Left ventricle myocardium inferior (tissue), 1 donor: ENCODE data around the gene RMC1. TPM values are rescaled to one million over a fixed set of nuclear protein-coding genes. Genes with fewer than 3 reads are reported as not detected.
"Not testable (repeated sequence)": the region's sequence is repeated elsewhere in the genome, so short reads cannot be mapped to it uniquely, and the experiment has no call there.

Source experiments
- DNase-seq: peaks from one replicate; pipeline ENCODE4 v3.0.0-alpha.2; 2020
- H3K27ac ChIP-seq: fragments of 200-600 bp; replicated peaks from 2 replicates; pipeline ENCODE4 v1.8.0; 2021
- H3K27me3 ChIP-seq: fragments of 200-600 bp; 2 replicates; pipeline ENCODE4 v1.8.0; 2021; ENCODE audit warnings: low read depth
- H3K36me3 ChIP-seq: fragments of 200-600 bp; 2 replicates; pipeline ENCODE4 v1.8.0; 2021
- H3K4me1 ChIP-seq: fragments of 200-600 bp; 2 replicates; pipeline ENCODE4 v1.8.0; 2021
- H3K4me3 ChIP-seq: fragments of 200-600 bp; 2 replicates; pipeline ENCODE4 v1.8.0; 2021; ENCODE audit warnings: mild to moderate bottlenecking, moderate library complexity
- H3K9me3 ChIP-seq: fragments of 200-600 bp; replicated peaks from 2 replicates; pipeline ENCODE4 v1.8.0; 2021
- intact Hi-C: fragments of 100-400 bp; cut with micrococcal nuclease; formaldehyde crosslinking; loops from one replicate; pipeline ENCODE4 v1.11.0; 2022
- total RNA-seq: library from RNA; stranded (reverse); fragmentation: NEBNext Ultra II Directional; extraction: Animal tissue kit (Norgen Biotek cat#: 25700); gene quantifications from one replicate; pipeline ENCODE4 v1.2.1, GENCODE V29; 2021
- TF ChIP-seq, protein P1 (sequence below): fragments of 200-600 bp; IDR thresholded peaks from 2 replicates; pipeline ENCODE4 v1.8.0; 2021; ENCODE audit warnings: antibody characterized with exemption, mild to moderate bottlenecking, borderline replicate concordance
- donor health status: DM: no; HTN: yes; CAD: no; lungs with severe emphysema.

Gene RMC1
- total RNA-seq, 1 donor from 2014 or later, result 14.7 TPM

DNA sequence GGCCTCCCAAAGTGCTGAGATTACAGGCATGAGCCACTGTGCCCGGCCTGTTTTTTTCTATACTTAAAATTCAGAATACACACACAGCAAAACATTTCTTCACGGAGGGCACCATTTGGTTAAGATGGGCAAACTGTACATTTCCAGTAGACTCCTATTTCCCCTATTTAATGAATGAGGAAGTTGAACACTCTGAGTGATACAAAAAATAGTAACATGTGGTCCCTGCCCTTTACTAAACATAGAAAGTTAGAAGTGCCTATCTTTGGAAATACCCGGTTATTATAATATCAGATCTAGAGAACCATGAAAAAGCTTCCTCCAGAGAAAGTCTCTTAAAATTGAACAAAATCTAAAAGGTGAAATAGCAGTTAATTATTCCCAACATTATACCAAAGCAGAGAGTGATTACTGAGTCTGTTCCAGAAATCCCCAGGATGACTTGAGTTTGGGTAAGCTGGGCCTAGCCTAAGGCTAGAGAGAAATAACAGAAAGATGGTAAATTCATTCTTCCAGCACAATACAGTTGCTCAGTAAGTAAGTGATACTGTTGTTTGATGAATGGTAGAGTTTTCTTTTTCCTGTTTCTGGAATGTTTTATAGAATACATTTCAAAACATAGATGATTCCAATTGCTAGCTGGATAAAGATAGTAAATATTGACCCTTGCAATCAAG, 23.3 kb upstream of the RMC1 start:
- H3K36me3 ChIP-seq, result peaks cover 86% of the 10 kb centered on the region

DNA sequence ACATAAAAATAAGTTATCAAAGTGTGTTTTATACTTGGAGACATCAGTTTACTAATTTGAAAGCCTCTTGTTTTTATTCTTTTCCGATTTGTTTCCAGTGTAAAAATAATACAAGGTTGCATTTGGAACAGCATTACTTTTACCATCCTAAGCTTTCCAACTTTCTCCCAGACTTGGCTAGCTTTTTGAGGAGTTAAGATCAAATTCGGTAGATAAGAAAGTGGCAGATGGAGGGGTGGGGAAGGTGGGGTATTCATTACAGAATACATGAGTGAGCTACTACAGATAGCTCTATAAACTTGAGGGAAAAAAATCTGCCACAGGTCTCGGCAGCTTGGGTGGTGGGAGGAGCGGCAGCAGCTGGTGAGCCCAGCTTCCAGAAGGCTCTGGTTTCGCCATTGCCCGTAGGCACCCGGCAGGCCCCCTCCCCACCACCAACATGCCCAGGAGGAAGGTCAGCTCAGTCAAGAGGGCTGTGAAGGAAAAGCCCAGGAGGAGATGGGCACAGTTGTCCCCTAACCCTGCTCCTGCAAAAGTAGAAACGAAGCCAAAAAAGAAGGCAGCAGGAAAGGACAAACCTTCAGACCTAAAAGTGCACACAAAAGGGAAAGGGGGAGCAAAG, 18.6 kb upstream of the RMC1 start:
- TF ChIP-seq, protein P1, sequence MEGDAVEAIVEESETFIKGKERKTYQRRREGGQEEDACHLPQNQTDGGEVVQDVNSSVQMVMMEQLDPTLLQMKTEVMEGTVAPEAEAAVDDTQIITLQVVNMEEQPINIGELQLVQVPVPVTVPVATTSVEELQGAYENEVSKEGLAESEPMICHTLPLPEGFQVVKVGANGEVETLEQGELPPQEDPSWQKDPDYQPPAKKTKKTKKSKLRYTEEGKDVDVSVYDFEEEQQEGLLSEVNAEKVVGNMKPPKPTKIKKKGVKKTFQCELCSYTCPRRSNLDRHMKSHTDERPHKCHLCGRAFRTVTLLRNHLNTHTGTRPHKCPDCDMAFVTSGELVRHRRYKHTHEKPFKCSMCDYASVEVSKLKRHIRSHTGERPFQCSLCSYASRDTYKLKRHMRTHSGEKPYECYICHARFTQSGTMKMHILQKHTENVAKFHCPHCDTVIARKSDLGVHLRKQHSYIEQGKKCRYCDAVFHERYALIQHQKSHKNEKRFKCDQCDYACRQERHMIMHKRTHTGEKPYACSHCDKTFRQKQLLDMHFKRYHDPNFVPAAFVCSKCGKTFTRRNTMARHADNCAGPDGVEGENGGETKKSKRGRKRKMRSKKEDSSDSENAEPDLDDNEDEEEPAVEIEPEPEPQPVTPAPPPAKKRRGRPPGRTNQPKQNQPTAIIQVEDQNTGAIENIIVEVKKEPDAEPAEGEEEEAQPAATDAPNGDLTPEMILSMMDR, result no peak
- intact Hi-C loops, result no loop called here
- peaks cover 5% of the 10 kb centered on the region for H3K4me1 ChIP-seq
- no peaks in the 10 kb centered on the region for H3K9me3 ChIP-seq
- H3K27ac ChIP-seq, result no peak overlapping the region
- H3K36me3 ChIP-seq, result peaks cover 38% of the 10 kb centered on the region
- no peak overlapping the region for H3K4me3 ChIP-seq
- H3K27me3 ChIP-seq, result no peaks in the 10 kb centered on the region
- no peak for DNase-seq

More for the DNA sequence above, 23.3 kb upstream of the RMC1 start:
- intact Hi-C loops, result no loop called here
- H3K27ac ChIP-seq, result no peak overlapping the region
- no peaks in the 10 kb centered on the region for H3K4me1 ChIP-seq
- no peaks in the 10 kb centered on the region for H3K9me3 ChIP-seq
- H3K4me3 ChIP-seq, result no peak overlapping the region
- TF ChIP-seq, protein P1, result no peak
- no peak for DNase-seq
- no peaks in the 10 kb centered on the region for H3K27me3 ChIP-seq

DNA sequence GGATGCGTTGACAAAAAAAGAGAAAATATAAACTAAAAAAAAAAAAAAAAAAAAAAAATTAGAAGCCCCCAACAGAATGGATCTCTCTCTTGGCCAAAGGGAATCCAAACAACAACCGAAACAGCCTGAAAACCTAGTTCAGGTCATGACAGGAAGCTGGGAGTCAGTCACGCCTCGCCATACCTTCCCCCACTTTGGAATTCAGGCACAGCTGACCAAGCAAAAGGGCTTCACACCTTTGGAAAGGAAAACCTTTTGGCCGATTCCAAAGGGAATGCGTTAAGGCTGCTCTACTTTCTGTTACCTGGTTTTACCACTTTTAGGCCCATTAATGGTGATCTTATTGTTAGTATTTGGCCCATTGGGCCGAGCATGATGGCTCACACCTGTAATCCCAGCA, 17.9 kb upstream of the RMC1 start:
- intact Hi-C loops, result no loop called here
- Histone ChIP-seq H3K36me3 (peaks cover 31% of the 10 kb centered on the region), H3K4me3 (no peak overlapping the region), H3K27ac (no peak overlapping the region), H3K27me3 (no peaks in the 10 kb centered on the region), H3K4me1 (peaks cover 5% of the 10 kb centered on the region), H3K9me3 (no peaks in the 10 kb centered on the region)
- no peak for DNase-seq
- TF ChIP-seq, protein P1, result no peak

DNA sequence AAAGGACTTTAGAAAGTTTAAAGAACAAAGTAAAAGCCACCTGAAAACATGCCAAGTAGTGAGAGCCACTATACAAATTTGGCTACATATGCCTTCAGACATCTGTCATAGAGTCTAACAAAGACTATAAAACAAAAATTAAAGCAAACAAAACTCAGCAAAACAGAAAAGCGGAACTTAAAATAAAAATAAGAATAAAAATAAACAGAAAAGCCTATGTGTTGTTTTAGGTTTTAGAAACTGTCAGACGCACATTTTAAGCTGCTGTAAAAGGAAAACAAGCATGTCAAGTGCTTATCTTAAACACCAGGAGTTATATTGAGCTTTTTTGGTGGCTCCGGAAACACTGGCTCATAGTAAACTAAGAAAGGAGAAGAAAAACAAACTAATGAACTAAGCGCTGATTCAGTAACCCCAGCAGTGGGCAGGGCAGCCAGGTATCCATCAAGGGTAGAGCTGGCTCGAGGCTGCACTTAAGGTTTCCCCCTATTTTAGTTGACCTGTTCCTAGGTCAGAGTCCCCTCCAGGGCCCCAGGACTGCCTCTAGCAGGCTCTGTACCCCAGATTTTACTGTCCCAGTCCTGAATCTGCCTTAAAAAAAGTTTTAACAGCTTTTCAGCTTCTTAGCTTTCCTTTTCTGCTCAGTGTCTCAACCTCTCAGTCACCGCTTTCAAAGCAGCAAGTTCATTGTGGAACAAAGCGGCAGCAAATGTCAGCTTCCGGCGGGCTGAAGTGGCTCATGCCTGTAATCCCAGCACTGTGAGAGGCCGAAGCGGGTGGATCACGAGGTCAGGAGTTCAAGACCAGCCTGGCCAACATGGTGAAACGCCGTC, 15.4 kb upstream of the RMC1 start:
- Histone ChIP-seq H3K4me1 (peaks cover 5% of the 10 kb centered on the region), H3K4me3 (no peak overlapping the region), H3K27ac (peak overlapping the region; percentile 33), H3K36me3 (peaks cover 6% of the 10 kb centered on the region), H3K9me3 (no peaks in the 10 kb centered on the region), H3K27me3 (no peaks in the 10 kb centered on the region)
- no peak for DNase-seq
- TF ChIP-seq, protein P1, result no peak
- intact Hi-C loops, result no loop called here

DNA sequence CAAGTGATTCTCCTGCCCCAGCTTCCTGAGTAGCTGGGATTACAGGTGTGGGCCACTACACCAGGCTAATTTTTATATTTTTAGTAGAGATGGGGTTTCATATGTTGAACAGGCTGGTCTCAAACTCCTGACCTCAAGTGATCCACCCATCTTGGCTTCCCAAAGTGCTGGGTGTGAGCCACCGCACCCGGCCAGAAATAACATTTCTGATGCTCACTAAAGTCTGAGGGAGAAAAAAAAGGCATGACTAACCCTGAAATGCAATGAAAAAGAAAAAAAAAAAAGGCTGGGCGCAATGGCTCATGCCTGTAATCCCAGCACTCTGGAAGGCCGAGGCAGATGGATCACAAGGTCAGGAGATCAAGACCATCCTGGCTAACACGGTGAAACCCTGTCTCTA, 13.7 kb upstream of the RMC1 start:
- H3K9me3 ChIP-seq, H3K36me3 ChIP-seq, DNase-seq, intact Hi-C loops, H3K27me3 ChIP-seq, H3K4me3 ChIP-seq, H3K27ac ChIP-seq, H3K4me1 ChIP-seq: not testable (repeated sequence)
